Choroid plexus epithelial cell (primary cell): ENCODE measurements around the gene PHACTR2.

Experiments
- DNase-seq: peaks from one replicate; pipeline ENCODE4 v3.0.0-alpha.2; 2010; ENCODE audit warnings: low read depth
- H3K4me3 ChIP-seq: 2 replicates; pipeline ENCODE4 v1.5.1; 2011; ENCODE audit warnings: low read depth, mild to moderate bottlenecking, control low read depth, low read length, moderate library complexity
- TF ChIP-seq, protein P1 (sequence below): conservative IDR thresholded peaks from 2 replicates; pipeline ENCODE4 v1.5.1; 2011; ENCODE audit warnings: low read depth, mild to moderate bottlenecking, control low read depth, inconsistent platforms, low read length, moderate library complexity

The PHACTR2 gene

DNA sequence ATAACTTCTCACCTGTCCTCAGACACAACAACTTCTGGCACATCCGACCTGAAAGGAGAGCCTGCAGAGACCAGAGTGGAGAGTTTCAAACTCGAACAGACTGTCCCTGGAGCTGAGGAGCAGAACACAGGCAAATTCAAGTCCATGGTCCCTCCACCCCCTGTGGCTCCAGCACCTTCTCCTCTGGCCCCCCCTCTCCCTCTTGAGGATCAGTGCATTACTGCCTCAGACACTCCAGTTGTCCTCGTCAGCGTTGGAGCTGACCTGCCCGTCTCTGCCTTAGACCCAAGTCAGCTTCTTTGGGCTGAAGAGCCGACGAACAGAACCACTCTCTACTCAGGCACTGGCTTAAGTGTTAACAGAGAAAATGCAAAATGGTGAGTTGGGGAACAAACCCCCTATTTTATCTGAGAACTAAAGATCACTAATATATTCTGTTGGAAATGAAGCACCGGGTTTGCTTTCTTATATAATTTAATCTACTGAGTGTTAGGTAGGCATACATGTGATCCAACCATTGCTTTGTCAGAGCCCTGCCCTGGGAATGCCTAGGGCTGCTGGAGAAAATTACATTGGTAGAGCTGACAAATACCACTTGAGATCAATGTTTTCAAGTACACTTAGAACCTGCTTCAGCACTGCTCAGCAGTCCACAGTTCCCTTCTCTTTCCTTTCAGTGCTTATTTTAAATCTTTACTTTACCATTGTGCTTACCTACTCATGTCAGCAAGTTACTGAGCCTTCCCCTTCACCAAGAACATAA is 87.8 kb downstream of the PHACTR2 start:
- H3K4me3 ChIP-seq: no peak overlapping the region
- no peak for DNase-seq
- TF ChIP-seq, protein P1, sequence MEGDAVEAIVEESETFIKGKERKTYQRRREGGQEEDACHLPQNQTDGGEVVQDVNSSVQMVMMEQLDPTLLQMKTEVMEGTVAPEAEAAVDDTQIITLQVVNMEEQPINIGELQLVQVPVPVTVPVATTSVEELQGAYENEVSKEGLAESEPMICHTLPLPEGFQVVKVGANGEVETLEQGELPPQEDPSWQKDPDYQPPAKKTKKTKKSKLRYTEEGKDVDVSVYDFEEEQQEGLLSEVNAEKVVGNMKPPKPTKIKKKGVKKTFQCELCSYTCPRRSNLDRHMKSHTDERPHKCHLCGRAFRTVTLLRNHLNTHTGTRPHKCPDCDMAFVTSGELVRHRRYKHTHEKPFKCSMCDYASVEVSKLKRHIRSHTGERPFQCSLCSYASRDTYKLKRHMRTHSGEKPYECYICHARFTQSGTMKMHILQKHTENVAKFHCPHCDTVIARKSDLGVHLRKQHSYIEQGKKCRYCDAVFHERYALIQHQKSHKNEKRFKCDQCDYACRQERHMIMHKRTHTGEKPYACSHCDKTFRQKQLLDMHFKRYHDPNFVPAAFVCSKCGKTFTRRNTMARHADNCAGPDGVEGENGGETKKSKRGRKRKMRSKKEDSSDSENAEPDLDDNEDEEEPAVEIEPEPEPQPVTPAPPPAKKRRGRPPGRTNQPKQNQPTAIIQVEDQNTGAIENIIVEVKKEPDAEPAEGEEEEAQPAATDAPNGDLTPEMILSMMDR: no peak

DNA sequence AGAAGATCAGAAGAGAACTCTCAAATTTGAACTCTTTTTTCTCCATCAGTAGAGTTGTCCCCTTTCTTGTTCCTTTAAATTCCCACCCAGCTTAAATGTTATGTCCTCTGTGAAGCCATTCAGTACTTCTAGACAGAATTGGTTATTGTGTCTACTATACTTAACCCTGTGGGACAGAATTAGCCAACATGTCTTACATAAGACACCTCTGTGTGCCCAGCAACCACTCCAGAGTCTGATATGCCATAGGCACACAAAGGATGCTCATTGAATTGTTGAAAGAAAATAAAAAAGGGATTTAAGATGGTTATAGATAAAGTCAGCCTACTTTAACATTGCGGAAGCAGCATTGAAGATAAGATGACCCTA is 88.4 kb downstream of the PHACTR2 start:
- TF ChIP-seq, protein P1: no peak
- DNase-seq: no peak
- H3K4me3 ChIP-seq: no peak overlapping the region

DNA sequence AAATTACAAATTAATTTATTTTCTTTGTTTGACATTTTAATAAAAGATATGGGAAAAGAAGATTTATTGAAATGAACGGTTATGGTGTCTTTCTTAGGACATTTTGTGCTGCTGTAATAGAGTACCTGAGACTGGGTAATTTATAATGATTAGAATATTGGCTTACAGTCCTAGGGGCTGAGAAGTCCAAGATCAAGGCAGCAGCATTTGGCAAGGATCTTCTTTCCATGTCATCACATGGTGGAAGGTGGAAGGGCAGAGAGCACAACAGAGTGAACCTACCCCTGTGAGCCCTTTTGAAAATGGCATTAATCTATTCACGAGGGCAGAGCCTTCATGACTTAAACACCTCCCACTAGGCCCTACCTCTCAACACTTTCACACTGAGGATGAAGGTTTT is 89.7 kb downstream of the PHACTR2 start:
- DNase-seq: no peak
- TF ChIP-seq, protein P1: no peak
- H3K4me3 ChIP-seq: no peak overlapping the region

DNA sequence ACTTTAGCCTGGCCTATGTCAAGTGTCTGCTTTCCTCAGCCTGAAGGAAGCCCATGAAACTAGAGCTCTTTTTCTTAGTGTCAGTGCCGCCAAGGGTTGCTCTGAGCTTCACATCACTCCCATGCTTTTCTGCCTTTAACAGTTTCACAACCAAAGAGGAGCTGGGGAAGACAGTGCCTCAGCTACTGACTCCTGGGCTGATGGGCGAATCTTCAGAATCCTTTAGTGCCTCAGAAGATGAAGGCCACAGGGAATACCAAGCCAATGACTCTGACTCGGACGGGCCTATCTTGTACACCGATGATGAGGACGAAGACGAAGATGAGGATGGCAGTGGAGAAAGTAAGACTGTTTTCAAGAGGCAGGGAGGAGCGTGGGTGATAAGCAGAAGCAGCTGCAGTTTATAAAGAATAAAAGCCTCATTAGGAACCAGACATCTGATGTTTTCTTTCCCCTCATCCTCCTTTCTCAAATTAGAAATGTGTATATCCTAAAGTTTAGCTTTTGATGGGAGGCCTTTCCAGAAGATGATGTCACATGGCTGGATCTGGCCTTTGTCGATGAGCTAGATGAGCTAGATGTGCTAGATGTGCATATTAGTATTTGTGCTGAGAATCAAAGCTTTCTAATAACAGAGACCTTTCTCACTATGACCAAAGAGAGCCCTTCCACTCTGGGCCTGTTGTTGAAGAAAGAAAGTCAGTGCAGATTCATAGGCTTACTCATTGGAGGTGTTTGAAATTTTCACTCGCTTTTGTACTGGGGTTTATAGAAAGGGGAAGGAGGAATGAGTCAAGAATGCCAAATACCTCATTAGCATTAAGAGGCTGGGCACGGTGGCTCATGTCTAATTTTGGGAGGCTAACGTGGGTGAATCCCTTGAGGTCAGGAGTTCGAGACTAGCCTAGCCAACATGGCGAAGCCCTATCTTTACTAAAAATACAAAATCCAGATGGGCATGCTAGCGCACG is 94.6 kb downstream of the PHACTR2 start:
- TF ChIP-seq, protein P1: no peak
- H3K4me3 ChIP-seq: no peak overlapping the region
- DNase-seq: no peak

DNA sequence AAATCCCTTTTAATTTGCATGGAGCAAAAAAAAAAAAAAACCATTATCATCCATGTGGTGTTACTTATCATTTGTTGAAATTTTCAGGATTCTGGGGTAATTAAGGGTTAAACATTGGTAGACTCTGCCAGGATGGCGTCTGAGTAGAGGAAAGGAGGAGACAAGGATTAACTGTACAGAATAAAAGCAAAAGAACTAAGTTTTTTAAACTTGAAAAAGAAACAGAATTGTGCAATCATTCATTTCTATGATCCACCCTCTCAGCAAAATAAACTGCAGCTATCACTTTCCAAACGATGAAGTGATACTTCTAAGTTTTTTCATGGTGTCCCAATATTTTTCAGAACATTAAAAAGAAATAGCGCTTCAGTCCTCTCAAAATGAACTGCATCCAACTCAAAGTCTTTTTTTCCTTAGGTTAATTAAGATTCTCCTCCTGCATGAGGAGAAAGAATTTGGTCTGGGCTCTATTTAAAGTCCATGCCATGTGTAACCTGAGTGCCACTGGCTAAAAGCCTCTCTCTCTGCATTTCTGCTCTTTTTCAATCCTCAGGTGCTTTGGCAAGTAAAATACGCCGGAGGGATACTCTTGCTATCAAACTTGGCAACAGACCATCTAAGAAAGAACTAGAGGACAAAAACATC is 95.9 kb downstream of the PHACTR2 start:
- H3K4me3 ChIP-seq: no peak overlapping the region
- TF ChIP-seq, protein P1: no peak
- DNase-seq: peak; percentile 15

DNA sequence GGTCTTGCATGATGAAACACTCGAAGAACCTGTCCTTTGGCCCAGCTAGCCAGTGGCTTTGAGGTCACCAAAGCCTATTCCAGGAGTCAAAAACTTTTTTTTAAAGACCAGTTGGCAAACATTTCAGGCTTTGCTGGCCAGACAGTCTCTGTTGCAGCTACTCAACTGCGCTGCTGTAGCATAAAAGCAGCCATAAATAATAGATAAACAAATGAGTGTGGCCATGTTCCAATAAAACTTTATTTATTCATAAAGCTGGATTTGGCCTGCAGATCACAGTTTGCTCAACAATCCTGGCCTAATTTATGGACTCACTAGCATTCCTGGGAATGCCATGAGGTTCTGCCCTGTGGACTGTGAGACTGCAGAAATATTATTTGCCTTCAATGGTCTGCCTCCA is 96.6 kb downstream of the PHACTR2 start:
- no peak overlapping the region for H3K4me3 ChIP-seq
- TF ChIP-seq, protein P1: no peak
- DNase-seq: no peak
